ENCODE measurements around the gene ETV3.

DNA sequence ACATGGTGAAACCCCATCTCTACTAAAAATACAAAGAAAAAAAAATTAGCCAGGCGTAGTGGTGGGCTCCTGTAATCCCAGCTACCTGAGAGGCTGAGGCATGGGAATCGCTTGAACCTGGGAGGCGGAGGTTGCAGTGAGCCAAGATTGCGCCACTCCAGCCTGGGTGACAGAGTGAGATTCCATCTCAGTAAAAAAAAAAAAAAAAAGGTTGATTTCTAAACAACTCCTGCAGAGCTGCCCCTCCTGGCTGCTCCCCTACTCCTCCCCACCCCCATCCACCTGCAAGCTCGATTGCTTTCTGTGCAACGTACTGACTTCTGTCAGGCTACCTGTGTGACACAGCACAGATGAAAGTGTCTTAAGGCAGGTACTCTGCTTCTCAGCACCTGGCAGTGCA is 51.9 kb downstream of the ETV3 start:
- TF ChIP-seq, protein P1, sequence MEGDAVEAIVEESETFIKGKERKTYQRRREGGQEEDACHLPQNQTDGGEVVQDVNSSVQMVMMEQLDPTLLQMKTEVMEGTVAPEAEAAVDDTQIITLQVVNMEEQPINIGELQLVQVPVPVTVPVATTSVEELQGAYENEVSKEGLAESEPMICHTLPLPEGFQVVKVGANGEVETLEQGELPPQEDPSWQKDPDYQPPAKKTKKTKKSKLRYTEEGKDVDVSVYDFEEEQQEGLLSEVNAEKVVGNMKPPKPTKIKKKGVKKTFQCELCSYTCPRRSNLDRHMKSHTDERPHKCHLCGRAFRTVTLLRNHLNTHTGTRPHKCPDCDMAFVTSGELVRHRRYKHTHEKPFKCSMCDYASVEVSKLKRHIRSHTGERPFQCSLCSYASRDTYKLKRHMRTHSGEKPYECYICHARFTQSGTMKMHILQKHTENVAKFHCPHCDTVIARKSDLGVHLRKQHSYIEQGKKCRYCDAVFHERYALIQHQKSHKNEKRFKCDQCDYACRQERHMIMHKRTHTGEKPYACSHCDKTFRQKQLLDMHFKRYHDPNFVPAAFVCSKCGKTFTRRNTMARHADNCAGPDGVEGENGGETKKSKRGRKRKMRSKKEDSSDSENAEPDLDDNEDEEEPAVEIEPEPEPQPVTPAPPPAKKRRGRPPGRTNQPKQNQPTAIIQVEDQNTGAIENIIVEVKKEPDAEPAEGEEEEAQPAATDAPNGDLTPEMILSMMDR (IDR thresholded peaks at IDR 0.05; ENCODE audit: low read depth, low read length): no peak
- TF ChIP-seq POLR2A (IDR thresholded peaks at IDR 0.05; ENCODE audit: extremely low read depth, insufficient read length) (no peak), MYC (IDR thresholded peaks at IDR 0.05; ENCODE audit: low read depth, low read length) (no peak)
- TF ChIP-seq, protein P2, sequence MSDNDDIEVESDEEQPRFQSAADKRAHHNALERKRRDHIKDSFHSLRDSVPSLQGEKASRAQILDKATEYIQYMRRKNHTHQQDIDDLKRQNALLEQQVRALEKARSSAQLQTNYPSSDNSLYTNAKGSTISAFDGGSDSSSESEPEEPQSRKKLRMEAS (IDR thresholded peaks at IDR 0.05; ENCODE audit: low read depth, low read length): no peak

All from NB4 (cell line).